GM18909 (cell line): ENCODE measurements around the gene SOCS3.
"Not testable (repeated sequence)": the region's sequence is repeated elsewhere in the genome, so short reads cannot be mapped to it uniquely, and the experiment has no call there.

ENCODE experiments used
- ATAC-seq: cut with Tn5 transposase; IDR thresholded peaks from one replicate; pipeline ENCODE4 v1.9.1; 2021; ENCODE audit warnings: mild to moderate bottlenecking; ENCODE audit not compliant: unreplicated experiment, poor library complexity

Gene SOCS3

DNA sequence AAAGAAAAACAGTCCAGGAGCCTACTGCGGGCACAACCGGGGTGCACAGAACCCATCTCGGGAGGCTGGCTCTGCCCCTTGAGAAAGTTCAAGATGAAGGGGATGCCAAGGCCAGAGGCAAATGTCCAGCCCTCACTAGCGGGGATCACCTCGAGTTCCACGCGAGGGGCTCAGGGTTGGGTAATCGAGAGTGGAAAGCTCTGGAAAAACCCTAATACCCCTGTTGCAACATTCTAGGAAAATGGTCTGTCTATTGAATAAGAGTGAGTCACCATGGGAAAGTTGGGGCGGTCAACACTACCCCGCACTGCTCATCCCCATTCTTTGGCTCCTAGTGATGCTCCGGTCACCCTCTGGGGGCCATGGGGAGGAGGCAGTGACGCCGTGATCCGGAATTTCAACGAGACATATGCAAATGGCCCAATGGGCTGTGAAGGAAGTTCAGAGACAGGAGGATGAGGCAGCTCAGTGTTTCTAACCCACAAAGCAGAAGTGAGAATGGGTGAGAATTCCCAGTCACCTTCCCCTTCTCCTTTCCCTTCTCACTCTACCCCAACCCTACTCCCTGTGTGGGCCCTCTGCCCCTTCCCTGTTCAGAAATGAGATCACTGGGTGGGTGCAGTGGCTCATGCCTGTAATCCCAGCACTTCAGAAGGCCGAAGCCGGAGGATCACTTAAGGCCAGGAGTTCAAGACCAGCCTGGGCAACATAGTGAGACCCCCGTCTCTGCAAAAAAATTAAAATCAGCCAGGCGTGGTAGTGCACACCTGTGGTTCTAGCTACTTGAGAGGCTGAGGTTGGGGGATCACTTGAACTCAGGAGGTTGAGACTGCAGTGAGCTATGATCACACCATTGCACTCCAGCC, 22.4 kb downstream of the SOCS3 start:
- ATAC-seq = no peak

DNA sequence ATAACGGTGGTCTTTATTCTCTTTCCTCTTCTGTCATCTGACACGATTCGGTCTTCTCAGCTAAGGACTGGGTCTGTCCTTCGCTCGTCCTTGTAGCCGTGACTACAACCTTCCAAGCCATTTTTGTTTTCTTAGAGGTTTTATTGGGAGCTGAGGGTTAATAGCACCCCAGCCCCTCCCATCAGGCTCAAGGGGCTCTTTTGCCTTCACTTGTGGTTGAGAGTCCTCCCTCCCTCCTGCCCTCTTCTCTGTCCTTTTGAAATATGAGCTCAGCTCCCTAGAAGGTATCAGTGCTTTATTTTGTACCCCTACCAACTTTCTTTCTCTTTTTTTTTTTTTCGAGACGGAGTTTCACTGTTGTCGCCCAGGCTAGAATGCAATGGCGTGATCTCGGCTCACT, 24.7 kb downstream of the SOCS3 start:
- no peak for ATAC-seq

DNA sequence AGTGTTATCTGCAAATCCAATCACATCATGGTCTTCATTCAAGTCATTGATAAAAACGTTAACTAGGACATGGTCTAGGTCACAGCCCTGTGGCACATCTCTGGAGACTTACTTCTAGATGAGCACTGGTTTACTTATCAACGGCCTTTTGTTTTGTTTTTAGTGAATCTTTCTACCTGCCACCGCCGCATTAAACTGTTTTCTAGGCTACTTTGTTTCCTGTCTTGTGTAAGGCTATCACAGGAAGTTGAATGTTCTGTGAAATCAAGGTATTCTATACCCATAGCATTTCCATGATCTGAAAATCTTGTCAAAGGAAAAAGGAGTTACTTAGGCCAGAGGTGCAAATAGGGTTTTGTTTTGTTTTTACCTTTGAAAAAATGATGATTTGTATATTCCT, 26.9 kb downstream of the SOCS3 start:
- no peak for ATAC-seq

DNA sequence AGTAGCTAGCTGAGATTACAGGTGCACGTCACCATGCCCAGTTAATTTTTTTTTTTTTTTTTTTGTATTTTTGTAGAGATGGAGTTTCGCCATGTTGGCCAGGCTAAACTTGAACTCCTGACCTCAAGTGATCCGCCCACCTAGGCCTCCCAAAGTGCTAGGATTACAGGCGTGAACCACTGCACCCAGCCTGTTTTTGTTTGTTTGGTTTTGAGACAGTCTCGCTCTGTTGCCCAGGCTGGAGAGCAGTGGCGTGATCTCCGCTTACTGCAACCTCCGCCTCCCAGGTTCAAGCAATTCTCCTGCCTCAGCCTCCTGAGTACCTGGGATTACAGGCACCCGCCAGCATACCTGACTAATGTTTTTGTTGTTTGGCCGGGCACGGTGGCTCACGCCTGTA, 28.5 kb downstream of the SOCS3 start:
- not testable (repeated sequence) for ATAC-seq

DNA sequence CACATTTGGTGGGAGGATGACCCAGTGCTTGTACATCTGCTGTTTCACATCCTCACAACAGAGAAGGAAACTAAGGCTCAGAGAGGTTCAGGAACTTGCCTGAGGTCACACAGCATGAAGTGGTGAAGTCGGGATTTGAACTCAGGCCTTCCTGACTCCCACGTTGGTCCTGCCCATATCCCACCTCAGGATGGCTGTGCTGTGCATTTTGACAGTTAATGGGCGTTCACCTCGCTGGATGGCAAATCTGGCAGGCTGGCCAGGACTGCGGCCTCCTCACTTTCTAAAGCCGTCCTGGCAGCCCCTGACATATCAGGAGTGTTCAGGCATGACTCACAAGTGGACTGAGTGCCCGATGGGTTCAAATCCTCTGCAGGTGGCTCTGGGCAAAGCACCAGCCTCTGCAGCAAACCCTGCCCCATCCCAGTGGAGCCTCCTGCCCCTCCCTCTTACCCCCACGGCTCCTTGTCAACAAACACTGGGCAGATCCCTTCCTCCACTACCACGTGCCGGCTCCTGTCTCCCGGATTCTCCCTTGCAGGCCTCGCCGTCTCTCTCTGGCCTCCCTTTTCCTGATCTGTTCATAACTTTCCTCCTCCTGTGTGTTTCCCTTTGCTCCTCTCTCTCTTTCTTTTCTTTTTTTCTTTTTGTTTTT, 29.2 kb downstream of the SOCS3 start:
- no peak for ATAC-seq

DNA sequence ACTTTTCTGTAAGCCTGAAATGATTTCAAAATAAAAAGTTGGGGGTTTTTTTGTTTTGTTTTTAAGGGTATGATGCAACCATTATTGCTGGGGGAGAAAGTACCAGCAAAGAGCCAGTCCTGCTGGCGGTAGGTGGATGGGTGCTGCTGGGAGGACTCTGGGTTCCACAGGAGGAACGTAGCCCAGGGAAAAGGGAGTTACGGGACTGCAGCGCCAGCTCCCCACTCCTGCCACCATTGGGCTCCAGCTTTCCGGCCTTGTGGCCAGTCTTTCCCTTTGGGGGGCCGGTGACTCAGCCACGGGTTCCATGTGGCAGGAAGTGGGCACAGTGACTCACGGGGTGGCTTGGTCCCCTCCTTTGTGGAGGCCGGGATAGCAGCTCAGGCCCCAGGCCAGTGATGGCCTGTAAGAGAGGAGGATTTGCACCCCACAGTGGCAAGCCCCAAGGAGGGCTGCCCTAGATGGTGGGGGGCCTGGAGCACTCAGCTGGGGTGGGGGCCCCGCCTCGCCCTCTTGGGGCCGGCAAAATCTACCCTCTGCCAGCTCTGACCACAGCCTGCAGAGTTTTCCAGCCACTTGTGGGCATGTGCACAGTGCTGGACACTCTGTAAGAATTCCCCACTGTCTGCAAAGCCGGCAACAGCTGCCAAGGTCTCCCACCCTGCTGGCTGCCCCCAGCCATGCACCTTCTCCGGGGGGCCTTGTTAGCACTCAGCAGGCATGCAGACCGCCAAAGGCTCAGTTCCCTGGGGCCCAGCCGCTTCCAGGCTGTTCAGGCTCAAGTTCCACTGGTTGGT, 30.4 kb downstream of the SOCS3 start:
- no peak for ATAC-seq

DNA sequence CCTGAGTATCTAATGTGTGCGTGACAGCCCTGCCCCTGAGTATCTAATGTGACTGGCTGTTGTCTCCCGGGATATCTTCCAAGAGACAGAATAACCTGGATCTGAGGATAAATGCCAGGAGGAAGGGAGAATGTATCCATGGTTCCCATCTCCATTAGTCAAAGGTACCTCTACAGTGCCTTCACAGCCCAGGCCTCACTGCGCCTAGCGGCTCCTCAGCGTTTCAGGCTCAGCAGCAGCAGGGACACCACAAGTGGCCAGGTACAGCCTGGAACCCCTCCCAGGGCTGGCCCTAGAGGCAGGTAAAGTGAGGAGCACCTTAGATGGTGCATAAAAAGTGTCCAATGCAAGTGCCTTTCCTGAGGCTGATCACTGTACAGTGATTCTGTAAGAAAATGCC, 32.0 kb downstream of the SOCS3 start:
- ATAC-seq = no peak

DNA sequence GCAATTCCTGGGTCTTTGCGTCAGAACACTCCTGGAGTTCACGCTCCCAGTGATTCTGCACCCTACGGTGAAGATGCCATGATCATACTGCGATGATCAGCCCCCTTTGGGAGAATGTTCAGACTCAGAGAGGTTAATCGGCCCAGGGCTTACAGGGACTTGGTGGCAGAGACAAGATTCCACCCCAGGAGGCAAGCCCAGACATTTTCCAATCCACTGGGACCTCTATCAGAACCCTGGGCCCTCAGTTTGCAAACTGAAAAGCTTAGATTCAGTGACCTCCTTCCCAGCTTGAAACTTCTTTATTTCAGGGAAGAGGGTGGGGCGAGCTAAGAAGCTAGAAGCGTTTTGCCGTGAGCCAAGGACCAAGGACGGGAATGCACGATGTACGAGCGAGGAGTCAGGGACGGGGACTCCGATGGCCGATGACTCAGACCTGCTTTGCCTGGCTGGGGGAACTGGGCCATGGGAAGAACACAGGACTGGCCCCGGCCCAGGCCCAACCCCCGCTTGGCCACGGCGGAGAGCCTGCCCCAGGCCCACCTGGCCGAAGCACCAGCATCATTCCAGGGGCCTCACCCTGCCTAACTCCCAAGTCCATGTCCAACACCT, 34.7 kb downstream of the SOCS3 start:
- ATAC-seq = no peak

DNA sequence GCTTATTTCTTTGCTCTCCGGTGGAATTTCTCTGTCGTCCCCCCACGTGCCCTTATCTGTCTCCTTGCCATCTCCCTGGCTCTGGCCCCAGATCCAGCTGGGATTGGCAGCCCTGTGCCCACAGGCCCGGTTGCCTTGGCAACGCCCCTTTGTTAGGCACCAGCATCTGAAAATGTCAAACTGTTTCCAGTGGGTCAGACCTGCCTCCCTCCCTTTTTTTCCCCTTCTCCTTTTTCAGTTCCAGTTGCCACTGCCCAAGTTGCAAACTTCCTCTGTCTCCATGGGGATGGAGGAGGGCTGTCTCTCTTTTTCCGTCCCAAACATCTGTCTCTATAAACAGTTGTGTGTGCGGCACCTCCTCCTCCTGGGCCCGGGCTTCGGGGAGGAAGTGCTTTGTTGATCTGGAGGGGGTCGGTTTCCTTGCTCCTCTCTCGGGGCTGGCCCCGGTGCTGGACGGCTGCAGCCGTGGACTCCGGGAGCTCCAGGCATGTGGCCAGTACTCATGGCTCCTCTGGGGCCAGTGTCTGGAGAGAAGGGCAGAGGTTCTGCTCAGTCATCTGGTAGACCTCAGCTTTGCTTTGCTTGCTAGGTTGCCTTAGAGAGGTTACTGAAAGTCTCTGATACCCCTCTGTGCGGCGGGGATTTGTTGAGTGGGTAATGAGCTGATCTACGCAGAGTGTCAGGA, 35.3 kb downstream of the SOCS3 start:
- ATAC-seq = no peak

DNA sequence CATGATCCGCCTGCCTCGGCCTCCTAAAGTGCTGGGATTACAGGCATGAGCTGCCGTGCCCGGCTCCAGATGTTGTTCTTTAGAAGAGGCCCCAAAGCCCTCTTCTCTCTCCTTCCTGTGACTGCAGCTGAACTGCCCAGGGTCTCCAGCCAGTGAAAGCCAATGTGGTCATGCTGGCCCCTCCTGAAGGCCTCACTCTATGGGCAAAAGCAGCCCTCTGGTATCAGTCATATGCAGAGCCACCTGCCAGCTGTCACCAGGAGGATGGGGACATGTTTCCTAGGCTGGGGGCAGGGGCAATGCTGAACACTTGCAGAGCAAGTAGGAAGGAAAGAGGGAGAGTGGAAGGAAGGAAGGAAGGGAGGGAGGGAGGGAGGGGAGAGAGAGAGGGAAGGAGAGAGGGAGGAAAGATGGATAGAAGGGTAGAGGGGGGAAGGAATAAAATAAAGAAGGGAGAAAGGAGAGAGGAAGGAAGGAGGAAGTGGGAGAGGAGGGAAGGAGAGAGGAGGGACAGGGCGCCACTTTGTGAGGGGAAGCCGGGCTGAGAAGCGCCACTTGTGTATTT, 36.0 kb downstream of the SOCS3 start:
- no peak for ATAC-seq

DNA sequence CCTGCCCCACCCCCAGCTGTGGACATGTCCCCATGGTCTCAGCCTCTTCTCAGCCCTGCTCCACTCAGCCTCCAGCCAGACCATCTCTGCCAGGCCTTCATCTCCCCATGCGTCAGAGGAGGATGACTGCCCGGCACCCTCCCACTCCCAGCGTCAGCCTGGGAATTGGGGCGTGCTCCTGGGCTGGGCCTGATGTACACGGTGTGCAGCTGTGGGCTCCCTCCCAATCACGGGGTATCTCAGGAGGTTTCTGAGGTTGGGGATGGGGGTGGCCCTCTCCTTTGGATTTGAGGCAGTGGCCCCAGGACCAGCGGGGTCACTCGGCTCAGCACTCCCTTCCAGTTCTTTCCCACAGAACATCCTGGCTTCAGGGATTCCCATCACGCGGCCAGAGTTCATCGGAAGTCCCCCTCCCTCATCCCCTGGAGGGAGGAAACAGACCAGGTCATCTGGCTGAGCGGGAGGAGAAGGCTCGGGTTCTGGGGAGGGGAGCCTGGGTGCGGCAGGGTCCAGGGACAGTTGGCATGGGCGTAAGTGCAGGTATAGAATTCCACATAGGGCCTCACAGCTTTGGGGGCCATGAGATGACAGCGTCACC, 36.9 kb downstream of the SOCS3 start:
- no peak for ATAC-seq

DNA sequence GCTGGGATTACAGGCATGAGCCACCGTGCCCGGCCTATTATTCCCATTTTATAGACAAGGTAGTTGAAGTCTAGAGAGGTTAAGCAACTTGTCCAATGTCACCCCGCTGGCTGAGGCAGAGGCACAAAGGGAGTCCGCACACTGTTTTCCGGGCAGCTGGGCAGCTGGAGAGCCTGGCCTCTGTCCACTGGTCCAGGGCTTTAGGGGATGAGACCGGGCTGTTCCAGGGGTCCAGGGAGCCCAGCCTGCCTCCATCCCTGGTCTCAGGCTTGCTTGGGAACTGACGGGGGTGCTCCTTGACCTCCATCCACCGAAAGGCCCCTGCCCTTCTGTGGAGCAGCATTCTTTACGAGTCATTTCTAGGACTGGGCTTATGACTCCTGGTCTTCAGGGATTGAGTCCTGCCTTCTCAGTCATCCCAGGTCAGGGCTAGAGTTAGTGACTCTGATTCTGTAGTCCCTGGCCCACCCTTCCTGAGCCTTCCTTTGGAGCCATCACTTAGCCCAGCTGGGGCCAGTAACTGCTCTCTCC, 37.5 kb downstream of the SOCS3 start:
- ATAC-seq = no peak

DNA sequence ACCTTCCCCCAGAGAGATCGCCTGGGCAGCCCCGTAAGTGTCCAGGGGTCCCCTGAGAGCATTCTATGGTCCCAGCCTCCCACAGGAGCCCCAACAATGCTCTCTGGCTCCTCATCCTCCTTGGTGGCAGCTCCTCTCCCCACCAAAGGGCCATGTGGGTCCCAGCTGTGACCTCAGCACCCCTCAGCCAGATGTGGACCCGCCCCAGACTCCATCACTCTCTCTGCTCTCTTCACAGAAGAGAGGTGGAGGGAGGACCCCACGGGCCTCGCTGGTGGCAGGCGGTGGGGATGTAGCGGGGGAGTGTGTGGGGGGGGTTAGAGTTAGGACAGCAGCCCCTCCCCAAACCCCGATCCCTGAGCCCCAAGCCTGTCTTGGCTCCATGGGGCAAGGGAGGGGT, 41.0 kb downstream of the SOCS3 start:
- ATAC-seq = no peak

DNA sequence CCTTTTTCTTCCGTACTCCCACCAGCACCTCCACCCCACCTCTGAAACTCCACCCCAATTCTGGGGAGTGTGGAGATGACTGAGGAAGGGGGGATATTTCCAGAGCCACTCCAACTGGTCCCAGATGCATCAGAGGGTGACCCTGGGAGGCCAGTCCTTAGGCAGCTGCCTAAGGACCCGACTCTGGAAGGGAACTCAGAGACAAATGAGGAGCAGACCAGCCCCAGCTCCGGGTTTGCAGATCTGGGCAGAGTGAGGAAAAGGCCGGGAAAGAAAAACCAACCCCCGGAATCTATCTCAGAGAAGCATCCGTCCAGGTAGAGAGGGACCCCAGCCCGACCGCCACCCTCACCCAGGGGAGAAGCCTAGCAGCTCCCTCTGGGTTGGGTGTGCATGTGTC, 41.5 kb downstream of the SOCS3 start:
- no peak for ATAC-seq

DNA sequence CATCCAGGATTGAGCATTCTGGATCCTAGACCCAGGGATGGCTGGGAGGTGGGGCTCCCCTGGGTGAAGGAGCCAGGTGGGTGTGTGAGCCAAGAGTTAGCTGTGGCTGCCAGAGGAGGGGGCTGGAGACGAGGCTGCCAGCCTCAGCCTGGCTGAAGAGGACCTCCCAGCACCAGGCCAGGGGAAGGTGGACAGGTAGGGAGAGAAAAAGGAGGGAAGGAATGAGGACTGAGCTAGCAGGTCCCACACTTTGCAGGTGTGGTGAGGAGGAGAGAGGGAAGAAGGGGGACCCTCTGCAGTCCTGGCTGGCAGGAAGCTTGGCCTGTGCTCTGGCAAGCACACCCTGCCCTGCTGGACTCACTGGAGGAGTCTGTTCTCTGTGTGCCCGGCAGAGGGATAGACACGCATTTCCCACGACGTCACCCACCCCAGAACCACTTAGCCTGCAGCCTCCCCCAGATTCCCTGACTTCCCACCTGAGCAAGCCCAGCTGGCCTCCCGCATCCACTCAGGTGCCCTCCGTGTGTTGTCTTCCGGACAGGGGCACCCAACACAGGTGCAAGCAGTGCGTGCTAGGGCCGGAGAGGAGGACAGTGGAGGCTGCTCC, 42.0 kb downstream of the SOCS3 start:
- no peak for ATAC-seq

DNA sequence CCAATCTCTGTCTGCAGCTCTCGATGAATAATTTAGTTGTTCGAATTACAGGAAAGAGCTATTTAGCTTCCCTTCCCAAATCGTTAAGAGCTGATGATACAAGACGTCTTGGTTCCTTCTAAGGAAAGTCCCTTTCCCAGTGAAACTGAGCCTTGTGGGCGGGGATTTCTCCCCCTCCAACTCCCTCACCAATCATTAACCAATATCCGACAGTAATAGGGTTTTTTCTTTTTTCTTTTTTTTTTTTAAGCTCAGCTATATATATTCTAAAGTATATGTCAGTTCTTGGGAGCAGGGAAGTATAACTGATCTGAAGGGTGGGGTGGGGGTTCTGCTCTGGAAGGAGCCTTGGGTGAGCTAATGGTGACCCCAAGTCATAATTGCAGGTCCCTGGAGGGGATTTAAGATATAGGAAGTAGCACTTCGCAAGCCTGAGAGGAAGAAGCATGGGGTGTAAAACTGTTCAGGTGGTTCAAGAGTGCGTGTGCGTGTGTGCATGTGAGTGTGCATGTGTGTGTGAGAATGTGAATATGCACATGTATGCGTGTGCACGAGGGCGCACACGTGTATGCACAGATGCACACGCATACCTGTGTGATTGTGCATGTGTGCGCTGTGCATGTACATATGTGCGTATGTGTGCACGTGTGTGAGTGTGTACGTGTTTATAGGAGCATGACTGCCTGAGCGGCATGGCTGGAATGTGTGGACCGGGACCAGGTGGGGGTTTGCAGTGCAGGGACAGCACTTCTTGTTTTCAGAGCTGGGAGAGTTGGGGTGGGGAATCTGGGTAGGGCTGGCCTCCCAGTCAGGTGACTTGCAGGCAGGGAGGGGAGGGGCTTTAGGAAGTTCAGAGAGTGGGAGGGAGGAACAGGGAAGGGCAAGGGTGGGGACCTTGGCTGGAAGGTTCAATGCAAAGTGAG, 42.7 kb downstream of the SOCS3 start:
- ATAC-seq = no peak

DNA sequence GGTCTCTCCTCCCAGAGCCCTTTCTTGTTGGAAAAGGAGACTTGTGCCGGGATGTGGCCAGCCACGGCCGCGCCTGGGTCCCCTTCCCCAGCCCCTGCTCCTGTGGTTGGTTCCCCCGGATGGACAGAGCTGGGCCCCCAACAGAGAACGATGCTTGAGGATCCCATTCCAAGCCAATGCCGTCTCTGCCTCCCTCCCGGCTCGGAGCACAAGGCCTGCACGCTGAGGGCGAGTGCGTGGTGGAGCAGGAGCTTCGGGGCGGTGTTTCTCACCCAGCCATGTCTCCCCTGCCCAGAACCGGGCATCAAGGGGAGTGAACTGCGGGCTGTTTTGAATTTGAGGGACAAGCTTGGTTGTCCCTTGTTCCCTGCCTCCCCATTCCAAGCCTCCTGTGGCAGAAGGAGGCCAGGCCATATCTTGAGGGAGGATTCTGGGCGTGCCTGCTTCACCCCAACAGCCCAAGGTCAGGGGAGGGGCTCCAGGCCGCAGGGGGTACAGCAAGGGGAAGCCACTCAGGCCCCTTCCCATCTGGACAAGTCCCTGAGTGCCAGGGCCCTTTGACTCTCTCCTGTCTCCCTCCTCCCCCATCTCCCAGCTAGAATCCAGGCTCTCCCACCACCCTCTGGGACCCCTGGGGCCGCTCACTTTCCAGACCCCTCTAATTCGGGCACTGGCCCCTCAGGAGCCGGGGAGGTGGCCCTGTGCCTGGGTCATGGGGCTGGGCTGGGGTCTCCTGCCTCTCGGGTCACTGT, 43.6 kb downstream of the SOCS3 start:
- no peak for ATAC-seq
